Smooth muscle cell (in vitro differentiated cells): ENCODE data around the gene ZNF839. TPM values are rescaled to one million over a fixed set of nuclear protein-coding genes. Genes with fewer than 3 reads are reported as not detected.
"Not testable (repeated sequence)": the region's sequence is repeated elsewhere in the genome, so short reads cannot be mapped to it uniquely, and the experiment has no call there.

Source experiments
- DNase-seq: peaks from one replicate; lab custom pipeline; 2025; ENCODE audit not compliant: unreplicated experiment; lab: John Stamatoyannopoulos, UW
- H2AFZ ChIP-seq: fragments of 200-600 bp; sonication (generic); 2 replicates; pipeline ENCODE4 v1.6.0; 2016; ENCODE audit warnings: antibody characterized with exemption, low read depth, mild to moderate bottlenecking
- H3F3A ChIP-seq: fragments of 200-600 bp; sonication (generic); 2 replicates; pipeline ENCODE4 v1.6.0; 2017; ENCODE audit warnings: antibody characterized with exemption, low read depth
- H3K27ac ChIP-seq: fragments of 200-600 bp; sonication (generic); 2 replicates; pipeline ENCODE4 v1.5.1; 2016; ENCODE audit warnings: low read depth, mild to moderate bottlenecking
- H3K27me3 ChIP-seq: fragments of 200-600 bp; sonication (generic); 2 replicates; pipeline ENCODE4 v1.6.1; 2016; ENCODE audit warnings: low read depth, mild to moderate bottlenecking
- H3K36me3 ChIP-seq: fragments of 200-600 bp; sonication (generic); 2 replicates; pipeline ENCODE4 v1.5.1; 2016; ENCODE audit warnings: low read depth
- H3K4me1 ChIP-seq: fragments of 200-600 bp; sonication (generic); 2 replicates; pipeline ENCODE4 v1.5.1; 2016; ENCODE audit warnings: low read depth
- H3K4me2 ChIP-seq: fragments of 200-600 bp; sonication (generic); 2 replicates; pipeline ENCODE4 v1.6.0; 2016; ENCODE audit warnings: mild to moderate bottlenecking
- H3K4me3 ChIP-seq: fragments of 200-600 bp; sonication (generic); 2 replicates; pipeline ENCODE4 v1.5.1; 2016; ENCODE audit warnings: mild to moderate bottlenecking
- H3K79me2 ChIP-seq: fragments of 200-600 bp; sonication (generic); 2 replicates; pipeline ENCODE4 v1.6.0; 2016; ENCODE audit warnings: low read depth, mild to moderate bottlenecking
- H3K9ac ChIP-seq: fragments of 200-600 bp; sonication (generic); 2 replicates; pipeline ENCODE4 v1.6.0; 2016; ENCODE audit warnings: low read depth
- H3K9me3 ChIP-seq: fragments of 200-600 bp; sonication (generic); replicated peaks from 2 replicates; pipeline ENCODE4 v1.5.1; 2016; ENCODE audit warnings: low read depth
- H4K20me1 ChIP-seq: fragments of 200-600 bp; sonication (generic); 2 replicates; pipeline ENCODE4 v1.6.0; 2016; ENCODE audit warnings: low read depth
- CTCF ChIP-seq: fragments of 200-600 bp; sonication (generic); IDR thresholded peaks from 2 replicates; pipeline ENCODE4 v1.5.1; 2017; ENCODE audit warnings: borderline replicate concordance, mild to moderate bottlenecking, antibody characterized with exemption; ENCODE audit not compliant: insufficient read depth, poor library complexity, severe bottlenecking
- WGBS: methylation state at CpG from one replicate; pipeline ENCODE4 v1.1.7; 2016; ENCODE audit warnings: low lambda C conversion rate; 5-methylcytosine and 5-hydroxymethylcytosine counted together
- polyA plus RNA-seq: library from polyadenylated mRNA; unstranded; fragments of >200 nt; fragmentation: Nextera tagmentation; extraction: Ambion mirVana; gene quantifications from 2 replicates; pipeline ENCODE4 v1.2.1, GENCODE V29; 2016
- total RNA-seq: library from RNA; depleted of rRNA; stranded (reverse); fragments of >200 nt; gene quantifications from 2 replicates; pipeline ENCODE4 v1.2.3, GENCODE V29; 2014

The ZNF839 gene
- total and polyA plus RNA-seq, 2 experiments from 2014 or later, result 4.0 to 13.1 TPM

- no peaks in the 10 kb centered on the region for H4K20me1 ChIP-seq
- H2AFZ ChIP-seq, result no peak overlapping the region
- H3K27me3 ChIP-seq, result no peaks in the 10 kb centered on the region
- no peak overlapping the region for H3K9ac ChIP-seq
- peaks cover 12% of the 10 kb centered on the region for H3K36me3 ChIP-seq
- H3F3A ChIP-seq, result no peaks in the 10 kb centered on the region
- H3K4me2 ChIP-seq, result no peak overlapping the region
- DNase-seq, result no peak
- 100% methylated on average over 10 of the region's 10 CpGs for WGBS
- no peak overlapping the region for H3K4me3 ChIP-seq
- H3K27ac ChIP-seq, result no peak overlapping the region
- TF ChIP-seq CTCF, result no peak
- H3K9me3 ChIP-seq, result no peaks in the 10 kb centered on the region
- no peaks in the 10 kb centered on the region for H3K79me2 ChIP-seq
- H3K4me1 ChIP-seq, result no peaks in the 10 kb centered on the region
Observed at GRCh38 chr14:102351023-102351422, 31.5 kb downstream of the ZNF839 start.

- not testable (repeated sequence) for H3K27ac ChIP-seq, H2AFZ ChIP-seq, H4K20me1 ChIP-seq, DNase-seq, H3K4me2 ChIP-seq, H3F3A ChIP-seq, H3K4me3 ChIP-seq, H3K27me3 ChIP-seq, H3K9ac ChIP-seq, H3K9me3 ChIP-seq, H3K4me1 ChIP-seq, H3K79me2 ChIP-seq
- peaks cover 12% of the 10 kb centered on the region for H3K36me3 ChIP-seq
- WGBS, result 94% methylated on average over 9 of the region's 9 CpGs
Observed at GRCh38 chr14:102351593-102351992, 32.0 kb downstream of the ZNF839 start.

GRCh38 chr14:102352213-102352612 is 32.7 kb downstream of the ZNF839 start:
- DNase-seq, result no peak
- no peak overlapping the region for H3K9ac ChIP-seq
- no peaks in the 10 kb centered on the region for H3F3A ChIP-seq
- 93% methylated on average over 4 of the region's 4 CpGs for WGBS
- H3K4me2 ChIP-seq, result no peak overlapping the region
- H2AFZ ChIP-seq, result no peak overlapping the region
- H3K79me2 ChIP-seq, result no peaks in the 10 kb centered on the region
- H3K27ac ChIP-seq, result no peak overlapping the region
- H4K20me1 ChIP-seq, result no peaks in the 10 kb centered on the region
- no peak overlapping the region for H3K4me3 ChIP-seq
- no peaks in the 10 kb centered on the region for H3K27me3 ChIP-seq
- no peaks in the 10 kb centered on the region for H3K9me3 ChIP-seq
- H3K36me3 ChIP-seq, result peaks cover 12% of the 10 kb centered on the region
- no peak for TF ChIP-seq CTCF
- no peaks in the 10 kb centered on the region for H3K4me1 ChIP-seq

GRCh38 chr14:102353126-102353619 is 33.6 kb downstream of the ZNF839 start:
- Histone ChIP-seq H4K20me1 (no peaks in the 10 kb centered on the region), H3K36me3 (peaks cover 12% of the 10 kb centered on the region), H3K9me3 (no peaks in the 10 kb centered on the region), H3K4me3 (no peak overlapping the region), H3K4me2 (no peak overlapping the region), H3F3A (no peaks in the 10 kb centered on the region), H3K4me1 (no peaks in the 10 kb centered on the region), H3K9ac (no peak overlapping the region), H2AFZ (no peak overlapping the region), H3K27me3 (no peaks in the 10 kb centered on the region), H3K27ac (no peak overlapping the region), H3K79me2 (no peaks in the 10 kb centered on the region)
- whole genome bisulfite sequencing, result 96% methylated on average over 8 of the region's 8 CpGs
- TF ChIP-seq CTCF, result no peak
- DNase-seq, result no peak
